GM19023 (cell line): ENCODE data around the gene P2RY8.
A peak's percentile ranks its signal among the peaks of the same experiment; 100 is the strongest.
"Not testable (repeated sequence)": the region's sequence is repeated elsewhere in the genome, so short reads cannot be mapped to it uniquely, and the experiment has no call there.

Experiments
- ATAC-seq: cut with Tn5 transposase; IDR thresholded peaks from one replicate; pipeline ENCODE4 v1.9.1; 2021; ENCODE audit warnings: mild to moderate bottlenecking, moderate library complexity; ENCODE audit not compliant: unreplicated experiment

Gene P2RY8

DNA sequence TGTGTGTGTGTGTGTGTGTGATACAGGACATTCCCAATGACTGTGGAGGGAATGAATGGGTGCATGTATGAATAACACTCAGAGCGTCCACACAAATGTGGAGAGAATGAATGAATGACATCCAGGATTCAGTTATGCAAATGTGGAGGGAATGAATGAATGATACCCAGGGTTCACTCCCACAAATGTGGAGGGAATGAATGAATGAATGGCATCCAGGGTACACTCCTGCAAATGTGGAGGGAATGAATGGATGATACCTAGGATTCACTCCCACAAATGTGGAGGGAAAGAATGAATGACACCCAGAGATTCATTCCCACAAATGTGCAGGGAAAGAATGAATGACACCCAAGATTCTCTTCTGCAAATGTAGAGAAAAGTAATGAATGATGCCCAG is 48.2 kb downstream of the P2RY8 start:
- ATAC-seq = no peak

DNA sequence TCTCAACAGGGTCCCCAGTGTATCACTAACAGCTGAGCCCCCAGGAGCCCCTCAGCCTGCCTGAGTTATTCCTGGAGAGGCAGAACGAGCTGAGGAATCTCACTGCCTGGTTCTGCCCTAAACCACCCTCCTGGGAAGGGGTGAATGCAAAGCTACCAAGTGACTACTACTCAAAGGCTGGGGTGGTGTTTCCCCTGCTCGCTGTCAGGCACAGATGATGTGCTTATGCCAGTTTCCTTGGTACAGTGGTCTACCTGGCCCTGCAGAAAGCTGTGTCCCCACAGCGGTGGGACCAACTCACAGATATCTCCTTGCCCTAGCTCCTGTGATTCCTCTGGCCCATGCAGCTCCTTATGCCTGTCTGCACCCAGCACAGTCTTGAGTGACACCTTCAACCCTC is 48.8 kb downstream of the P2RY8 start:
- ATAC-seq = no peak

DNA sequence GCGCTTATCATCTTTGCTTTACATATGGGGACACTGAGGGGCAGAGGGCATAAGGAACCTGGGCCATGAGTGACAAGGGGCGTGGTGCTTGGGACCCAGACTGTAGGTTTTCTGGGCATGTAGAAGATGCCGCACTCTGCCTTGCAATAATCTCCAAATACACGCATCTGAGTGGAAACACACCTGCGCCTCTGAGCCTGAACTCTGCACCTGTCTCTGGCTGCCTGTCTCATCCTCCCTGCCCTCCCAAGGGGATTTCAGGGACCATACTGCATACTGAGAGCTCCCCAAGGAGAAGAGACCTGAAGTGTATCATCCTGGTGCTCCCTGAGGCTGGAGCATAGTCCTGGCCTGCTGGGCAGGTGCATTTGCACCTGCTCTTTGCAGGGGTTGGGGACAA is 49.6 kb downstream of the P2RY8 start:
- no peak for ATAC-seq

DNA sequence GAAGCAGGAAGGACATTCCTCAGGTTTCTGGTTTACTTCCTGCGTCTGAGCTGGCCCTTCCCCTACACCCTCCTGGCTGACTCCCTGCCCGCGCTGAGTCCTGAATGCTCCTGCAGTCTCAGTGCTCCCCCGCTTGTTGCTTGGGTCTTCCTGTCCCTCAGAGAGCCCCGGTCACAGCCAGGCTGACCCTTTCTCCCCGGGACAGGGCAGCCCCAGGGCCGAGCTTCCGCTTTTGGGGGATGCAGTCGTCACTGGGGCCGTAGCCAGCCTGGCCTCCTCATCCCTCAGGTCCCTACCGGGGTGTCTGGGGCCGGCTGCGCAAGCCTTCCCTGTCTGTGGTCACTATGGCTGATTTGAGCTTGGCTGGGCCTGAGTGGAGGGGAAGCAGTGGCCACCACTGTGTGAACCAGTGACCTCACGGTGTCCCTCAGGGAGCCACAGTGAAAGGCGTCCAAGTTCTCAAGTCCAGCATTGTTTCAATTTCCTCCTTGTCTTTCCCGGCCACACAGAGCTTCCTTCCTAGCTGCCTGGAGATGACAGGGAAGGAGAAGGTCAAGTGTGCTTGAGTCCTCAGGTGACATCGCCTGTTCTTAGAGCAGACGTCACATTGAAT is 50.1 kb downstream of the P2RY8 start:
- no peak for ATAC-seq

DNA sequence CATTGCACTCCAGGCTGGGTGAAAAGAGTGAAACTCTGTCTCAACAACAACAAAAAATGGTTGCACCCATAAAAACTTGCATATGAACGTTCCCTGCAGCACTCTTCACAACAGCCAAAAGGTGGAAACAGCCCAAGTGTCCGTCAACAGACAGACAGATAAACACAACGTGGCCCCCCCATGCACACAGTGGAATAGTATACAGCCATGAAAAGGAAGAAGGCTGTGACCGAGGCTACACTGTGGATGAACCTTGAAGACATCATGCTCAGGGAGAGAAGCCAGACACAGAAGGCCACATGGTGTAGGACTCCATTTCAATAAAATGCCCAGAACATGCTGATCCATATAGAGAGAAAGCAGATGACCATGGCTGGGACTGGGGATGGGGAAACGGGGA is 50.8 kb downstream of the P2RY8 start:
- no peak for ATAC-seq

DNA sequence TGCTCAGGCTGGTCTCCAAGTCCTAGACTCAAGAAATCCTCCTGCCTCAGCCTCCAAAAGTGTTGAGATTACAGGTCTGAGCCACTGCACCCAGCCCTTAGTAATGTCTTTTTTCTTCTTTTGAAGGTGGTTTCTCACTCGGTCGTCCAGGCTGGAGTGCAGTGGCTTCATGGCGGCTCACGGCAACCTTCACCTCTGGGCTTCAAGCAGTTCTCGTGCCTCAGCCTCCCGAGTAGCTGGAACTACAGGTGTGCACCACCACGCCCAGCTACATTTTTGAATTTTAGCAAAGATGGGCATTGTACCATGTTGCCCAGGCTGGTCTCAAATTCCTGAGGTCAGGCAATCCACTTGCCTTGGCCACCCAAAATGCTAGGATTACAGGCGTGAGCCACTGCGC is 52.0 kb downstream of the P2RY8 start:
- ATAC-seq = no peak

DNA sequence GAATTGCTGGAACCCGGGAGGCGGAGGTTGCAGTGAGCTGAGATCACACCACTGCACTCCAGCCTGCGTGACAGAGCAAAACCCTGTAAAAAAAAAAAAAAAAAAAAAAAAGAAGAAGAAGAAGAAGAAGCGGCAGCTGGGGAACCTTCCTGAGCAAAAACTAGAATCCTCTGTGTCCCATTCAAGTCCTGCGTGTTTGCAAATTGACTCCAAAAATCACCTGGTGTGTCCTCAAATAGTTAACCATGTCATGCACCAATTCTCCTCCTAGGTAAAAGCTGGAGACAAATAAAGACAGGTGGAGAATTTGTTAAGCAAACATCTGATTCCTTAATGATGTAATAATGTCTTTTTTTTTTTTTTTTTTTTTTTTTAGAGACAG is 52.4 kb downstream of the P2RY8 start:
- no peak for ATAC-seq

DNA sequence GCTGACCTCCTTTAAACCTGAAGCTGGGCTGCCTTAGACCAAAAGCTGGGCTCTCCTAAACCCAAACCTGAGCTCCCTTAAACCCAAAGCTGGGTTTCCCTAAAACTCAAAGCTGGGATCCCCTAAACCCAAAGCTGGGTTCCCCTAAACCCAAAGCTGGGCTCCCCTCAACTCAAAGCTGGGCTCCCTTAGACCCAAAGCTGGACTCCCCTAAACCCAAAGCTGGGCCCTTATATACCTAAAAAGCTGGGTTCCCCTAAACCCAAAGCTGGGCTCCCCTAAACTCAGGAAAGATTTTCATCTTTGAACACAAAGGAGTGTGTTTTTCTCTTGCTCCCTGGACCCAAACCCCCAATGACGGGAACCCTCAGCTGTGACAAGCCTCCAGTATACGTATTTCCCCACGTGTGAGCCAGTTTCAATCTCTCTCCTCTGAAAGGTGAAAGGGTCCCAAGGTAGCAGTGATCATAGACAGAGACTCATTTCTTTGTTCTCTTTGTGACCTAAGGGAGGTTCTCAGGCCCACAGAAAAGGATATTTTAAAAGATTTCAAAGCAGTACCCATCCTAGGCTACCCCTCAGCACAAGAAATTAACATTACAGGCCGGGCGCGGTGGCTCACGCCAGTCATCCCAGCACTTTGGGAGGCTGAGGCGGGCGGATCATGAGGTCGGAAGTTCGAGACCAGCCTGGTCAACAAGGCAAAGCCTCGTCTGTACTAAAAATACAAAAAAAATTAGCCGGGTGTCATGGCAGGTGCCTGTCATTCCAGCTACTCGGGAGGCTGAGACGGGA is 52.9 kb downstream of the P2RY8 start:
- ATAC-seq = peak; percentile 45

DNA sequence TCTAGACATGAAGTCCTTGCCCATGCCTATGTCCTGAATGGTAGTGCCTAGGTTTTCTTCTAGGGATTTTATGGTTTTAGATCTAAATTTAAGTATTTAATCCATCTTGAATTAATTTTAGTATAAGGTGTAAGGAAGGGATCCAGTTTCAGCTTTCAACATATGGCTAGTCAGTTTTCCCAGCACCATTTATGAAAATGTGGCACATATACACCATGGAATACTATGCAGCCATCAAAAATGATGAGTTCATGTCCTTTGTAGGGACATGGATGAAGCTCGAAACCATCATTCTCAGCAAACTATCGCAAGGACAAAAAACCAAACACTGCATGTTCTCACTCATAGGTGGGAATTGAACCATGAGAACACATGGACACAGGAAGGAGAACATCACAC is 54.5 kb downstream of the P2RY8 start:
- not testable (repeated sequence) for ATAC-seq

DNA sequence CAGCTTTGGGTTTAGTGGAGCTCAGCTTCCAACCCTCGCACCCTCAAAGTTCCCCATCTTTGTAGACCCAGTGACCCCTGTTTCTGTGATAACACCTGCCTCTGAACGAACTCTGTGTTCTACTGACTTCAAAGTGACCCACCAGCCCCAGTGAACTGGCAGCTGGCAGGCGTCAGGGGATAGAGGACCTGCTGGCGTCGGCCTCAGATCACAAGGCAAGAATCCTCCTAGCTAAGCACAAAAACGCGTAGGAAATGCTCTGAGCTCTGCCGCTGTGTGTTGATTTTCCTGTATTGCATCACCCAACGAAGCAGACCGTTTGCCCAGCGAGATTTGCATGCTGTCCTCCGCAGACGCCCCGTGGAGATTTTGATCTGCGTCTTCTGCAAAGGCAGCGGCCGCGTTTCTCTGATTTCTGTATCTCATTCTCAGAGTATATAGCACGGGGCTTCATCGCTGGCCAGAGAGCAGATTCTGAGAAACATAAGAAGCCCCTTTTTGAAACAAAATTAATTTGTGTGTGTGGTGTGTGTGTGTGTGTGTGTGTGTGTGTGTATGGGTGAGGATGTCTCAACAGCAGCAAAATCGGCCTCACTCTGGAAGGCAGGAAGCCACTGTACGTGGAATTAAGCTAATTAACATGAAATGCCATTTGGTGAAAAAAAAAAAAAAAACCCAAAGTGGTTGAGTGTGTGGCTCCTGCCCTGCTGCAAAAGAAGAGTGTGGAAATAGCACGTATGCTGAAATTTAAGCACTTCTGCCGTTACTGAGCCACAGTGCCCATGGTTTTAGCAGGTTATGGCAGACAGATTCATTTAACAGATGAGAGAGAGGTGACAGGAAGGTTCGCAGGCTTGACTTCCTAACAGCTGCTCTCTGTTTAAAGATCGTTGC is 55.1 kb downstream of the P2RY8 start:
- ATAC-seq = peak; percentile 46

DNA sequence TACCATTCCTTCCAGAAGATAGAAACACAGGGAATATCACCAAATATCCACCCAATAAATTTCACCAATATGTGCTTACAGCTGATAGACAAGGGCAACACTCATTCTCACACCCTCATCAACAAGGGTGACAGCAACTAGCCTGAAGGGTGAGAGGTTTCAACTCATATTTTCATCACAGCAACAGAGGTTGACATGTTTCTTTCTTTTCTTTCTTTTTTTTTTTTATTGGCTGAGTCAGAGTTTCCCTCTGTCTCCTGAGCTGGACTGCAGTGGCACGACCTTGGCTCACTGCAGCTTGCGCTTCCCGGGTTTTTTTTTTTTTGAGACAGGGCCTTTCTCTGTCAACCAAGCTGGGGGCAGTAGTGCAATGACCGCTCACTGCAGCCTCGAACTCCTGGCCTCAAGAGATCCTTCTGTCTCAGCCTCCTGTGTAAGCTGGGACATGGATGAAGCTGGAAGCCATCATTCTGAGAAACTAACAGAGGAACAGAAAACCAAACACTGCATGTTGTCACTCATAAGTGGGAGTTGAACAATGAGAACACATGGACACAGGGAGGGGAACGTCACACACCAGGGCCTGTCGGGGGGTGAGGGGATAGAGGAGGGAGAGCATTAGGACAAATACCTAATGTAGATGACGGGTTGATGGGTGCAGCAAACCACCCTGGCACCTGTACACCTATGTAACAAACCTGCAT is 56.8 kb downstream of the P2RY8 start:
- no peak for ATAC-seq

DNA sequence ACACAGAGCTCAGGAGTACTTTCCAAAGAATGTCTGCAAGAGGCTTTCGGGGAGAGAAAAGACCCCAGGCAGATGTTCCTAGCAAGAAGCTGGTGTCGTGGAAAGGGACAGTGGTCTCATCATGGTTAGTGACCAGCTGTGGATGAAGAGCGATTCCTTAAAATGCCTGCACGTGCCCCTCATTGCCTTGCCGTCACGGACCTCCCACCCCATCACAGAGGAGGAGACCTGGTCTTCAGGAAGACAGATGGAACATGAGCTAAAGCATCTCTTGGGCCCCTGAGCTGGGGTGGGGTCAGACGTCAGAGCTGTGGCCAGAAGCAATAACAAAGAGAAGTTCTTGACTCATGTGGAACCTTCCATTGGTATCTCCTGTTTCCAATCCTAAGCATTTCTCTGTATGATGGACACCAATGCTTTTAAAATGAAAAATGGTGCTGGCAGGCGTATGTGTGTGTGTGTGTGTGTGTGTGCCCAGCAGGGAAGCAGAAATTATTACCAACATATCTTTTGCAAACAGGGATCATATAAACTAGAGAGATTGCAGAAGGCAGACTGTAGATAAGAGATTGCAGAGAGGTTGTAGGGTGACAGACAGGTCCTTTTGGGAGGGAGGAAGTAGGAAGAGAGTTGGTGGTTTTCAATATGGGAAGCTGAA is 59.1 kb downstream of the P2RY8 start:
- ATAC-seq = no peak

DNA sequence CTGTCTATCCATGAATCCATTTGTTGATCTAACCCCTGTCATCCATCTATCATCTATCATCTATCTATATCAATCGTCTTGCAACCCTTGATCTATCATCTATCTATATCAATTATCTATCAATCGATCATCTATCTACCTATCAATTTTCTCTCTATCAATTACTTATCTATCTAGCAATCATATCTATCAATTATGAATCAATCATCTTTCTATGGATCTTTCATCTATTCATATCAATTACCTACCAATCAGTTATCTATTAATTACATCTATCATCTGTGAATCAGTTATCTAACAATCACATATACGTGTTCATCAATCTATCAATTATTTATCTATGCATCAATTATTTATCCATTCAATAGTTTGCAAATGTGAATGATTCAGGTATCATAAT is 59.8 kb downstream of the P2RY8 start:
- no peak for ATAC-seq

DNA sequence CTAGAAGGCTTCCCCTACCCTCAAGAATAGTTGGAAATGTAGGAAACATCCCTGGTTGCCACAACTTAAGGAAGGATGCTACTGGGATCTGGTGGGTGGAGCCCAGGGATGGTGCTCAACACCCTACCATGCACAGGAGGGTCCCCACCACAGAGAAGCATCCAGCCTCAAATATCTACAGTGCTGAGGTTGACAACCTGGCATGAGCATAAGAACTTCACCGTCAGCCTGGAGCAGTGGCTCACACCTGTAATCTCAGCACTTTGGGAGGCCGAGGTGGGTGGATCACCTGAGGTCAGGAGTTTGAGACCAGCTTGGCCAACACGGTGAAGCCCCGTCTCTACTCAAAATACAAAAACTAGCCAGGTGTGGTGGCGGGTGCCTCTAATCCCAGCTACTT is 60.3 kb downstream of the P2RY8 start:
- ATAC-seq = no peak

DNA sequence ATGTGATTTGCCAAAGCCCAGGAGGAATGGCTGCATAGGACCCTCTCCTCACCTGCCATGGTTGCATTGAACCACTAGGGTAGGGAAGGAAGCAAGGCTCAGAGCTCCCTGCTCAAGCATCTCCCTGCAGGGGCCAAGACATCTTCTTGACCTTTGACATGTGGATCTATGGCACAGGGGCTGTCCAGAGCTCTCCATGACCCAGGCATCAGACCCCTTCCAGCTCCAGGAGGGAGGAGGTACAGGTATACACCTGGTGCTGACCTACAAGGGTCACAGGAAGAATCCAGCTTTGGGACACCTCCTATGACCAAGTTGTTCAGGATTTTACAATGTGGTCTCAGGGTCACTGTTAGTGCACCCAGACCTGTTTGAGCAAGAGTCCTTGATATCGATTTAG is 61.1 kb downstream of the P2RY8 start:
- no peak for ATAC-seq

DNA sequence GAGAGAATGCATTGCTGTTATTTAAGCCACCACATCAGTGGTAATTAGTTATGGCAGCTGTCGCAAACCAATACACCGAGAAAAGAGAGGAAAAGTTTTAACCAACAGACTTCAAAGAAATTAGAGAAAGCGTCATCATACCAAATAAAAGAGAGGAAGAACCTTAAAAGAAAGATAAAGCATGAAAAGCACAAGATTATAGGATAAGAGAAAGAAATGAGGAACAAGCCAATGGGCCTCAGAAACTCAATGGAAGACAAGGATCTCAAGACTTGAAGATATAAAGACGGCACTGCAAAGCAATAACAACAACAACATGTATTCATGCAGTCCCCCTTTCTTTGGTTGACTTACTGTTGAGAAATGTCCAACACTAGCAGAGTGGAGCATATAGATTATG is 61.5 kb downstream of the P2RY8 start:
- ATAC-seq = no peak

DNA sequence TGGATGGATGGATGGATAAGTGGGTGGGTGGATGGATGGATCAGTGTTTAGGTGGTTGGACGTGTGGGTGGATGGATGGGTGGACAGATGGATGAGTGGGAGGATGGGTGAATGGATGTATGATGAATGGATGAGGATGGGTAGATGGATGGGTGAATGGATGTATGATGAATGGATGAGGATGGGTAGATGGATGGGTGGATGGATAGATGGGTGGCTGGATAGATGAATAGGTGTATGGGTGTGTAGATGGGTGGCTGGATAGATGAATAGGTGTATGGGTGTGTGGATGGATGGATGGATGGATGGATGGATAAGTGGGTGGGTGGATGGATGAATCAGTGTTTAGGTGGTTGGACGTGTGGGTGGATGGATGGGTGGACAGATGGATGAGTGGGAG is 62.4 kb downstream of the P2RY8 start:
- ATAC-seq = not testable (repeated sequence)

DNA sequence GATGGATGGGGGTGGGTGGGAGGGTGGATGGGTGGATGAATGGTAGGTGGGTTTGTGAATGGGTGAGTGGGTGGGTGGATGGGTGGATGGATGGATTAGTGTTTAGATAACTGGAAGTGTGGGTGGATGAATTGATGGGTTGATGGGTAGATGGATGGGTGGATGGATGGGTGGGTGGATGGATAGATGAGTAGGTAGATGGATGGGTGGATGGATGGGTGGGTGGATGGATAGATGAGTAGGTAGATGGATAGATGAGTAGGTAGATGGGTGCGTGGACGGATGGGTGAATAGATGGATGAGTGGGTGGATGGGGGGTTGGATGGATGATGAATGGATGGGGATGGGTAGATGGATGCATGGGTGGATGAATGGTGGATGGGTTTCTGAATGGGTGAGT is 64.0 kb downstream of the P2RY8 start:
- no peak for ATAC-seq

DNA sequence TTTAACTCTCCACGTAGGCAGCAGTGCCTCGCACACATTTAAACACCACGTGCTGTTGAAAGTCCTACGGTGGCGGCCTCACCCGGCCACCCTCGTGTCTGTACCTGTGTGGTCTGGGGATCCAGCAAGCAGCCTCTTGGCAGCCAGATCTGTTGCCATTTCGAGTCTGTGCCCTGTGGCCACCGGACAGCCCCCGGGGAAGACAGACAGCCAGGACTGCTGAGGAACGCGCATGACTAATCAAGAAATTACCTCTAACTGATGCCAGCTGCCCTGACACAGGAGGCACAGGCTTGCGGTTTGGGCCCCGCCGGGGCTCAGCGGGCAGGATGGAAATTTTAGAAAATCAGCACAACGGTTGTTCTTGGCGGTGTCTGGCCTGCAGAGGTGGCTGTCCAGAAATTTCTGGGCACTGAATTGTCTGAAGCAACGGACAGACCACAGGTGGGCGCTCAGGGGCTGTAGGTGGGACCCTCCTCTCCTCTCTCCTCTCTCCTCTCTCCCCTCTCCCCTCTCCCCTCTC is 68.7 kb downstream of the P2RY8 start:
- ATAC-seq = peak; percentile 46

DNA sequence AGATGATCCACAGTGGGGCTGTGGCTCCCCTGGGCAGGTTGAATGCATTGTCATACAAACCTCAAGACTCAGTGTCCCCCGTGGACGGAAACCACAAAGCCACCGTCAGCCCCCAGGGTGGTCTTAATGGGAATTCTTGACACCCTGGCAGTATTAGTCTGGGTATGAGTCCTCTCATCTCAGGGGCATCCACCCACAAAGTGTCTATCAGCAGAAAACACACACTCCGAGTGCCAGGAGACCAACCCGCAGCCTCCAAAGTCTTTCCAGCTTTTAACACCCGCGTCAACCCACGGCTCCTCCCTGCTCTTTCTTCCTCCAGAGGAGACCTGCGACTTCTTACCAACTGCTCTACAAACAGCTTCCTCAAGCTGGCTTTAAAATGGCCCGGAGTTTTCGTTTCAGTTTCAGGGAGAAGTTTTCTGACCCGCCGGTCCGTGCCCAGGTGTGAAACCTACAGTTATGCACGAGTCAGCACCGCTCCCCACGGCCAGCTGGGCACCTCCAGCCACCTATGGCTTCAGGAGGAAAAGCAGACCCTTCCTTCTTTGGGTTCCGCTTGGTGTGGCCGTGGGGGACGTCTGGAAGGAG is 69.9 kb downstream of the P2RY8 start:
- ATAC-seq = peak; percentile 44
